HepG2 (cell line): ENCODE results near the gene PKIG. TPM values are rescaled to one million over a fixed set of nuclear protein-coding genes. Genes with fewer than 3 reads are reported as not detected.

ENCODE experiments used
- ATAC-seq: fragments of 200-7000 bp; cut with Tn5 transposase; 3 replicates; pipeline ENCODE4 v1.9.1; 2020; ENCODE audit warnings: mild to moderate bottlenecking, moderate library complexity
- BruUV-seq: library from RNA; stranded (reverse); fragments of 400-500 nt; replicated peaks from 2 replicates; lab custom pipeline; 2021; lab: Mats Ljungman, UMichigan
- CTCF ChIA-PET: fragments of 300-600 bp; formaldehyde crosslinking; extraction: SDS; loops from one replicate; lab custom pipeline; 2021; ENCODE audit warnings: low total read pairs, inconsistent platforms, low intra/inter-chr PET ratio; lab: Yijun Ruan, JAX
- POLR2A ChIA-PET: fragments of 350-600 bp; sonication (Branson Sonifier 250); formaldehyde crosslinking; loops from one replicate; lab custom pipeline; 2020; ENCODE audit warnings: antibody characterized with exemption, inconsistent platforms; lab: Yijun Ruan, JAX
- DNase-seq: peaks from one replicate; pipeline ENCODE4 v3.0.0-alpha.2; 2015; ENCODE audit warnings: low spot score
- FAIRE-seq: peaks from 3 replicates; lab custom pipeline; 2011; peaks lifted over from hg19 to GRCh38; lab: Jason Lieb, UNC
- H2AFZ ChIP-seq: one replicate; pipeline ENCODE4 v1.6.1; 2011; ENCODE audit warnings: low read length, inconsistent platforms
- H3K27ac ChIP-seq: fragments of 300-600 bp; 3 replicates; pipeline ENCODE4 v1.8.0; 2011; ENCODE audit warnings: mixed run types, mild to moderate bottlenecking, mixed read lengths, low read length, inconsistent platforms; ENCODE audit not compliant: insufficient read depth; ENCODE audit errors: extremely low read length
- H3K27me3 ChIP-seq, 2 experiments: fragments of 200-600 bp in 1 of 2; 2 replicates in 1 of 2; 3 replicates in 1 of 2; pipeline versions ENCODE4 v1.6.0 to v1.8.0; 2011; ENCODE audit warnings: low read length in 2 of 2, mild to moderate bottlenecking in 2 of 2, moderate library complexity in 2 of 2, inconsistent platforms in 1 of 2; ENCODE audit not compliant: insufficient read depth in 2 of 2, control insufficient read depth in 1 of 2
- H3K36me3 ChIP-seq, 2 experiments: fragments of 200-600 bp in 1 of 2; replicated peaks in 1 of 2; 2 replicates in 1 of 2; 3 replicates in 1 of 2; pipeline versions ENCODE4 v1.5.1 to v1.8.0; 2011; ENCODE audit warnings: low read length in 2 of 2, inconsistent platforms in 1 of 2; ENCODE audit not compliant: insufficient read depth in 2 of 2, control insufficient read depth in 1 of 2
- H3K4me1 ChIP-seq: 2 replicates; pipeline ENCODE4 v1.5.1; 2012; ENCODE audit warnings: low read length, inconsistent platforms; ENCODE audit not compliant: insufficient read depth
- H3K4me2 ChIP-seq: 2 replicates; pipeline ENCODE4 v1.6.0; 2011; ENCODE audit warnings: low read depth, low read length, inconsistent platforms
- H3K4me3 ChIP-seq, 3 experiments: fragments of 200-600 bp in 1 of 3; sonication (generic), shearing (Covaris generic) in 1 of 3; replicated peaks in 1 of 3; 2 replicates each; pipeline ENCODE4 v1.5.1; 2011 to 2016; ENCODE audit warnings: low read length in 3 of 3, inconsistent platforms in 2 of 3, low read depth in 2 of 3, mild to moderate bottlenecking in 2 of 3, control low read depth in 1 of 3, mixed read lengths in 1 of 3; ENCODE audit not compliant: insufficient read depth in 1 of 3
- H3K79me2 ChIP-seq: one replicate; pipeline ENCODE4 v1.6.1; 2011; ENCODE audit warnings: low read length, inconsistent platforms; ENCODE audit not compliant: insufficient read depth
- H3K9ac ChIP-seq: 2 replicates; pipeline ENCODE4 v1.6.0; 2011; ENCODE audit warnings: mild to moderate bottlenecking, low read depth, low read length, inconsistent platforms; ENCODE audit not compliant: insufficient read depth
- H3K9me3 ChIP-seq: 2 replicates; pipeline ENCODE4 v1.5.1; 2012; ENCODE audit warnings: mild to moderate bottlenecking, low read length
- H4K20me1 ChIP-seq: 2 replicates; pipeline ENCODE4 v1.6.0; 2011; ENCODE audit warnings: inconsistent platforms, mild to moderate bottlenecking, low read length, moderate library complexity; ENCODE audit not compliant: insufficient read depth
- HNF4G ChIP-seq, 2 experiments: sonication (generic) in 1 of 2; formaldehyde crosslinking in 1 of 2; IDR thresholded peaks; 2 replicates each; pipeline versions ENCODE4 v1.4.0 to v1.6.1; 2011 to 2020; ENCODE audit warnings: borderline replicate concordance in 2 of 2, low read depth in 2 of 2, mild to moderate bottlenecking in 2 of 2, low read length in 1 of 2, missing genetic modification reagents in 1 of 2, moderate library complexity in 1 of 2
- MED8 ChIP-seq: sonication (generic); formaldehyde crosslinking; IDR thresholded peaks from 2 replicates; pipeline ENCODE4 v1.8.1; 2023; ENCODE audit warnings: mild to moderate bottlenecking, missing genetic modification reagents; ENCODE audit not compliant: insufficient replicate concordance
- MXD1 ChIP-seq: sonication (generic); formaldehyde crosslinking; IDR thresholded peaks from 2 replicates; pipeline ENCODE4 v1.4.0; 2020; ENCODE audit warnings: mild to moderate bottlenecking, missing genetic modification reagents
- NFIB ChIP-seq: sonication (generic); formaldehyde crosslinking; IDR thresholded peaks from 2 replicates; pipeline ENCODE4 v1.9.0; 2021; ENCODE audit warnings: missing genetic modification reagents, mild to moderate bottlenecking, borderline replicate concordance
- RXRB ChIP-seq: IDR thresholded peaks from 2 replicates; pipeline ENCODE4 v1.6.1; 2016; ENCODE audit warnings: borderline replicate concordance, missing genetic modification reagents, missing compliant biosample characterization
- SOX13 ChIP-seq, 3 experiments: fragments of 450-650 bp in 1 of 3; sonication (generic) in 1 of 3; formaldehyde crosslinking in 1 of 3; IDR thresholded peaks in 2 of 3; conservative IDR thresholded peaks in 1 of 3; 2 replicates each; pipeline versions ENCODE4 v1.5.0 to v1.6.1; 2016 to 2020; ENCODE audit warnings: antibody characterized with exemption in 1 of 3, mild to moderate bottlenecking in 1 of 3, missing compliant biosample characterization in 1 of 3, missing genetic modification reagents in 1 of 3, moderate library complexity in 1 of 3
- THAP11 ChIP-seq: IDR thresholded peaks from 2 replicates; pipeline ENCODE4 v1.6.1; 2016; ENCODE audit warnings: missing biosample characterization, missing genetic modification reagents
- ZFY ChIP-seq: sonication (generic); formaldehyde crosslinking; IDR thresholded peaks from 2 replicates; pipeline ENCODE4 v1.4.0; 2020; ENCODE audit warnings: missing genetic modification reagents
- ZNF367 ChIP-seq: sonication (generic); formaldehyde crosslinking; IDR thresholded peaks from 2 replicates; pipeline ENCODE4 v1.4.0; 2020; ENCODE audit warnings: missing genetic modification reagents, borderline replicate concordance
- ZNF75D ChIP-seq: sonication (generic); formaldehyde crosslinking; IDR thresholded peaks from 2 replicates; pipeline ENCODE4 v1.8.1; 2023; ENCODE audit warnings: missing genetic modification reagents, mild to moderate bottlenecking, borderline replicate concordance
- ZNF776 ChIP-seq: sonication (generic); formaldehyde crosslinking; IDR thresholded peaks from 2 replicates; pipeline ENCODE4 v1.4.0; 2020; ENCODE audit warnings: mild to moderate bottlenecking, missing genetic modification reagents
- WGBS: methylation state at CpG from one replicate; pipeline ENCODE4 v1.1.6; 2017; ENCODE audit warnings: low lambda C conversion rate; 5-methylcytosine and 5-hydroxymethylcytosine counted together
- in situ Hi-C: cut with HindIII; loops from 2 replicates; pipeline ENCODE4 v1.10.0; 2017; ENCODE audit warnings: low pct_unique_long_range_greater_than_20kb; ENCODE audit not compliant: extremely low pct_ligation_motif_present
- intact Hi-C: fragments of 100-400 bp; cut with micrococcal nuclease; formaldehyde crosslinking; loops from one replicate; pipeline ENCODE4 v1.10.0; 2022; ENCODE audit not compliant: unreplicated experiment
- polyA plus RNA-seq, 8 experiments: library from polyadenylated mRNA; depleted of rRNA in 3 of 8; stranded (reverse) in 7 of 8; unstranded in 1 of 8; fragments of >200 nt; fragmentation: Illumina TruSeq in 4 of 8; extraction: Trizol in 4 of 8; gene quantifications; 2 replicates each; pipeline versions ENCODE4 v1.2.1 to v1.2.3, GENCODE V29; 2011 to 2016; ENCODE audit warnings: low read depth in 4 of 8, missing spikeins in 1 of 8, mixed read lengths in 1 of 8; ENCODE audit not compliant: insufficient read depth in 1 of 8
- total RNA-seq, 5 experiments: library from RNA; depleted of rRNA; stranded (reverse); fragments of >200 nt; fragmentation: Illumina TruSeq; extraction: Trizol; gene quantifications; 2 replicates each; pipeline ENCODE4 v1.2.3, GENCODE V29; 2016; ENCODE audit warnings: low read depth in 1 of 5

Gene PKIG
- total and polyA plus RNA-seq, 2 of the 13 experiments (the other 11 are each of a cell fraction or from before 2014, with no cell fraction given): 30.8 to 44.5 TPM

- H4K20me1 ChIP-seq: no peaks in the 10 kb centered on the region
- no peak for TF ChIP-seq THAP11
- no peak for TF ChIP-seq NFIB (CRISPR knock-in tag)
- TF ChIP-seq ZNF75D (CRISPR knock-in tag): no peak
- TF ChIP-seq MXD1 (CRISPR knock-in tag): peak; percentile 15; the same call in 1 of the 2 replicates
- no peak for TF ChIP-seq ZNF367 (CRISPR knock-in tag)
- TF ChIP-seq MED8 (CRISPR knock-in tag): no peak
- no peak for TF ChIP-seq RXRB (CRISPR knock-in tag)
- no peak overlapping the region for H3K9ac ChIP-seq
- intact Hi-C loops: no loop called here
- no peak overlapping the region for H3K27ac ChIP-seq
- WGBS: 95% methylated on average over 7 of the region's 7 CpGs
- BruUV-seq: no TSS peak
- ATAC-seq: no peak
- ChIA-PET CTCF (no interaction called here), POLR2A (no interaction called here)
- in situ Hi-C loops: no loop called here
- no peaks in the 10 kb centered on the region for H3K27me3 ChIP-seq
- no peaks in the 10 kb centered on the region for H3K79me2 ChIP-seq
- H2AFZ ChIP-seq: no peak overlapping the region
- H3K4me3 ChIP-seq: no peak overlapping the region
- H3K4me1 ChIP-seq: no peaks in the 10 kb centered on the region
- no peak for FAIRE-seq
- no peak for DNase-seq
- H3K9me3 ChIP-seq: no peaks in the 10 kb centered on the region
- peaks cover 9 to 22% of the 10 kb centered on the region in 2 experiments for H3K36me3 ChIP-seq
- H3K4me2 ChIP-seq: no peak overlapping the region
These were observed 36.9 kb downstream of the PKIG start for GRCh38 chr20:44619294-44619693.

GRCh38 chr20:44620030-44620429 is 37.7 kb downstream of the PKIG start:
- Histone ChIP-seq H3K27ac (no peak overlapping the region), H3K27me3 (no peaks in the 10 kb centered on the region), H4K20me1 (no peaks in the 10 kb centered on the region), H3K79me2 (no peaks in the 10 kb centered on the region), H3K4me2 (no peak overlapping the region), H3K36me3 (peaks cover 9 to 20% of the 10 kb centered on the region in 2 experiments), H2AFZ (no peak overlapping the region), H3K9me3 (no peaks in the 10 kb centered on the region), H3K4me3 (no peak overlapping the region), H3K4me1 (no peaks in the 10 kb centered on the region), H3K9ac (no peak overlapping the region)
- BruUV-seq: no TSS peak
- 97% methylated on average over 5 of the region's 5 CpGs for WGBS
- DNase-seq (no peak), ATAC-seq (no peak), FAIRE-seq (no peak)
- POLR2A ChIA-PET: no interaction called here
- in situ Hi-C loops (no loop called here), intact Hi-C loops (no loop called here)
- no peak for TF ChIP-seq ZNF776 (CRISPR knock-in tag)
- TF ChIP-seq HNF4G (IDR thresholded peaks at IDR 0.05; ENCODE audit: borderline replicate concordance, low read depth, low read length): no peak
- TF ChIP-seq HNF4G (CRISPR knock-in tag; IDR thresholded peaks at IDR 0.05; ENCODE audit: borderline replicate concordance, low read depth): no peak
- TF ChIP-seq ZFY: no peak
- TF ChIP-seq SOX13 (IDR thresholded peaks at IDR 0.05): no peak
- no peak for TF ChIP-seq SOX13 (CRISPR knock-in tag; conservative IDR thresholded peaks at IDR 0.05 in 1 of 2, IDR thresholded peaks at IDR 0.05 in 1 of 2)
- CTCF ChIA-PET: no interaction called here
